H1 (cell line): ENCODE data around the gene TBX21. TPM values are rescaled to one million over a fixed set of nuclear protein-coding genes. Genes with fewer than 3 reads are reported as not detected.

Experiments
- ASH2L ChIP-seq: fragments of 200-600, 300-600 bp; sonication (generic); IDR thresholded peaks from one replicate; pipeline ENCODE4 v1.7.1; 2017; ENCODE audit warnings: low read length
- ATF3 ChIP-seq: IDR thresholded peaks from 2 replicates; pipeline ENCODE4 v1.6.1; 2011; ENCODE audit warnings: low read depth, mild to moderate bottlenecking, low read length; ENCODE audit not compliant: insufficient read depth
- CHD2 ChIP-seq: IDR thresholded peaks from 2 replicates; pipeline ENCODE4 v1.6.1; 2012; ENCODE audit warnings: low read length, improper control_type of control experiment
- EZH2 ChIP-seq: fragments of 200-600 bp; sonication (generic); IDR thresholded peaks from 2 replicates; pipeline ENCODE4 v1.7.1; 2012; ENCODE audit warnings: low read depth, mild to moderate bottlenecking, moderate library complexity, low read length, inconsistent platforms; ENCODE audit not compliant: severe bottlenecking
- GTF2F1 ChIP-seq: IDR thresholded peaks from 2 replicates; pipeline ENCODE4 v1.6.1; 2012; ENCODE audit warnings: low read depth, low read length, improper control_type of control experiment, borderline replicate concordance
- JUN ChIP-seq: IDR thresholded peaks from 2 replicates; pipeline ENCODE4 v1.6.1; 2011; ENCODE audit warnings: low read depth, mild to moderate bottlenecking, improper control_type of control experiment, low read length
- KDM4A ChIP-seq: IDR thresholded peaks from one replicate; pipeline ENCODE4 v1.7.1; 2012; ENCODE audit warnings: low read depth, mild to moderate bottlenecking, moderate library complexity, low read length, inconsistent platforms; ENCODE audit not compliant: severe bottlenecking
- NANOG ChIP-seq: IDR thresholded peaks from 2 replicates; pipeline ENCODE4 v1.6.1; 2011; ENCODE audit warnings: low read length, low read depth, mild to moderate bottlenecking, inconsistent platforms; ENCODE audit not compliant: insufficient read depth, poor library complexity, severe bottlenecking
- RAD21 ChIP-seq, 2 experiments: IDR thresholded peaks in 1 of 2; conservative IDR thresholded peaks in 1 of 2; 2 replicates each; pipeline ENCODE4 v1.6.1; 2011; ENCODE audit warnings: low read depth in 2 of 2, low read length in 2 of 2, improper control_type of control experiment in 1 of 2, inconsistent platforms in 1 of 2, mild to moderate bottlenecking in 1 of 2, moderate library complexity in 1 of 2
- RXRA ChIP-seq: IDR thresholded peaks from 2 replicates; pipeline ENCODE4 v1.6.1; 2011; ENCODE audit warnings: low read depth, mild to moderate bottlenecking, low read length, moderate library complexity; ENCODE audit not compliant: insufficient read depth
- SRF ChIP-seq: IDR thresholded peaks from 2 replicates; pipeline ENCODE4 v1.6.1; 2011; ENCODE audit warnings: mild to moderate bottlenecking, low read depth, low read length, moderate library complexity
- SUZ12 ChIP-seq: fragments of 200-600 bp; sonication (generic); IDR thresholded peaks from 2 replicates; pipeline ENCODE4 v1.6.1; 2012; ENCODE audit warnings: mild to moderate bottlenecking, inconsistent platforms, low read length, moderate library complexity, mixed read lengths
- polyA plus RNA-seq, 7 experiments: library from polyadenylated mRNA; depleted of rRNA in 3 of 7; stranded (reverse) in 5 of 7; unstranded in 2 of 7; fragments of >200 nt in 5 of 7; fragments of 200-250 nt in 2 of 7; gene quantifications; 1 replicate in 5 of 7; 2 replicates in 1 of 7; 4 replicates in 1 of 7; pipeline versions ENCODE4 v1.2.1 to v1.2.3, GENCODE V29; 2011 to 2013; ENCODE audit warnings: missing spikeins in 2 of 7, mixed read lengths in 2 of 7
- total RNA-seq: library from RNA; stranded (reverse); fragmentation: NEBNext Ultra II Directional; extraction: Animal tissue kit (Norgen Biotek cat#: 25700); gene quantifications from 2 replicates; pipeline ENCODE4 v1.2.1, GENCODE V29; 2021
- TF ChIP-seq, protein P1 (sequence below): IDR thresholded peaks from 2 replicates; pipeline ENCODE4 v1.6.1; 2012; ENCODE audit warnings: inconsistent platforms
- TF ChIP-seq, protein P2 (sequence below): IDR thresholded peaks from 2 replicates; pipeline ENCODE4 v1.6.1; 2012; ENCODE audit warnings: low read length, inconsistent platforms

Gene TBX21
- total and polyA plus RNA-seq, 2 of the 8 experiments (the other 6 are each of a cell fraction or from before 2014, with no cell fraction given) = not detected

- TF ChIP-seq RAD21 (IDR thresholded peaks at IDR 0.05 in 1 of 2, conservative IDR thresholded peaks at IDR 0.05 in 1 of 2; ENCODE audit: low read depth in 2 of 2, low read length in 2 of 2) (no peak), GTF2F1 (no peak), ASH2L (peak; percentile 40), NANOG (no peak), SUZ12 (peak; percentile 39; the same call in 1 of the 2 replicates), KDM4A (peak; percentile 50), JUN (no peak), SRF (no peak), ATF3 (no peak), EZH2 (no peak), RXRA (no peak), CHD2 (no peak)
- TF ChIP-seq, protein P1, sequence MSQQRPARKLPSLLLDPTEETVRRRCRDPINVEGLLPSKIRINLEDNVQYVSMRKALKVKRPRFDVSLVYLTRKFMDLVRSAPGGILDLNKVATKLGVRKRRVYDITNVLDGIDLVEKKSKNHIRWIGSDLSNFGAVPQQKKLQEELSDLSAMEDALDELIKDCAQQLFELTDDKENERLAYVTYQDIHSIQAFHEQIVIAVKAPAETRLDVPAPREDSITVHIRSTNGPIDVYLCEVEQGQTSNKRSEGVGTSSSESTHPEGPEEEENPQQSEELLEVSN = no peak
- TF ChIP-seq, protein P2, sequence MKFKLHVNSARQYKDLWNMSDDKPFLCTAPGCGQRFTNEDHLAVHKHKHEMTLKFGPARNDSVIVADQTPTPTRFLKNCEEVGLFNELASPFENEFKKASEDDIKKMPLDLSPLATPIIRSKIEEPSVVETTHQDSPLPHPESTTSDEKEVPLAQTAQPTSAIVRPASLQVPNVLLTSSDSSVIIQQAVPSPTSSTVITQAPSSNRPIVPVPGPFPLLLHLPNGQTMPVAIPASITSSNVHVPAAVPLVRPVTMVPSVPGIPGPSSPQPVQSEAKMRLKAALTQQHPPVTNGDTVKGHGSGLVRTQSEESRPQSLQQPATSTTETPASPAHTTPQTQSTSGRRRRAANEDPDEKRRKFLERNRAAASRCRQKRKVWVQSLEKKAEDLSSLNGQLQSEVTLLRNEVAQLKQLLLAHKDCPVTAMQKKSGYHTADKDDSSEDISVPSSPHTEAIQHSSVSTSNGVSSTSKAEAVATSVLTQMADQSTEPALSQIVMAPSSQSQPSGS = no peak
- TF ChIP-seq, all 59 proteins: peak for 4
Measured at GRCh38 chr17:47708864-47709541, 24.0 kb upstream of the TBX21 start (continued).
